SU-DHL-6 (cell line): ENCODE data around the gene VDR.

Source experiments
- CTCF ChIP-seq: fragments of 200-600 bp; sonication (generic); IDR thresholded peaks from one replicate; pipeline ENCODE4 v1.5.1; 2017; ENCODE audit warnings: antibody characterized with exemption, mild to moderate bottlenecking, low read length, moderate library complexity; ENCODE audit not compliant: insufficient read depth, poor library complexity, severe bottlenecking
- EZH2phosphoT487 ChIP-seq: fragments of 200-600 bp; sonication (generic), shearing (Covaris generic); conservative IDR thresholded peaks from 2 replicates; pipeline ENCODE4 v1.6.1; 2018; ENCODE audit warnings: mild to moderate bottlenecking, antibody characterized with exemption, low read length, moderate library complexity, mixed read lengths

GRCh38 chr12:47834199-47834903 is 70.4 kb downstream of the VDR start:
- TF ChIP-seq CTCF (no peak), EZH2phosphoT487 (no peak)
